Effector CD4-positive, alpha-beta T cell (primary cell): ENCODE data around the gene NTM.

Source experiments
- DNase-seq: peaks from one replicate; pipeline ENCODE4 v3.0.0-alpha.2; 2020

Gene NTM

DNA sequence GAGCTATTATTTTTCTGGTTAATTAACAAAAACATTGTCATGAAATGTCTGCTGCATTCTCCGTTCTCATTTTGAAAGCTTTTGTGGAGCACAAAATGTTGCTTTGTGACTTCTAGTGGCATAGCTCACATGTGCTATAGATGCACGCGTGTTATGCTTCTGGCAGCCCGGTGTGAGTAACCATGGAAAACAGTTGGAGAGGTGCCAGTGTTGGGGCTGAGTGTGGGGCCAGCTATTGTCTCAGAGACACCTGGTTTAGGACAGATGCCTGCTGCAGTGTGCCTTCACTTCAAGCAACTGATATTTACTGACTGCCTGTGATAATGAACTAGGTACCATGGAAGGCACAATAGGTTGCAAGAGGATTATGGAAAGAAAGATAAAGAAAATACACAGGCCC lies 760.6 kb downstream of the NTM start:
- DNase-seq: no peak

DNA sequence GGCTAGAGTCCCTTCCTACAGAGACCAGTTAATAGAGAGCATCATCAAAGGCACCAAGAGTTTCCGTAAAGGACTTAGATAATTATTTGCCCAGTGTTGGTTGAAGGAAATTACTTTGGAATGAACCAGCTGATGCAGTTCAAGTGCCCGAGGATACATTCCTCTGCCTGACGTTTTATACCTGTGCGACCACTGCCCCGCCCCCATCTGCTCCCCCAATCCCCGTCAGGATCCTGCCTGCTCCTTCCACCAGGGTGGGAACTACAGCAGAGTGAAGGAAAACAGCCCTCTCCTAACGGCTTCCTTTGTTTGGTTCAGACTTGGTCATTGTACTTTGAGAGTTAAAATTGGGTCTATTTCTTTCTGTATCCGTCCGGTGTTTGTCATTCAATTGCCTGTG lies 761.5 kb downstream of the NTM start:
- no peak for DNase-seq

DNA sequence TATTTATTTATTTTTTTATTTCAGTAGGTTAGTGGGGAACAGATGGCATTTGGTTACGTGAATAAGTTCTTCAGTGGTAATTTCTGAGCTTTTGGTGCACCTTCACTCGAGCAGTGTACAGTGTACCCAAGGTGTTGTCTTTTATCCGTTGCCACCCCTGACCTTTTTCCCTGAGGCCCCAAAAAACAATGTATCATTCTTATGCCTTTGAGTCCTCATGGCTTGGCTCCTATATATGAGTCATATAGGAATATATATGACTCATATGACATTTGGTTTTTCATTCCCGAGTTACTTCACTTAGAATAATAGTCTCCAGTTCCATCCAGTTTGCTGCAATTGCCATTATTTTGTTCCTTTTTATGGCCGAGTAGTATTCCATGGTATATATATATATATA lies 763.9 kb downstream of the NTM start:
- DNase-seq: no peak

DNA sequence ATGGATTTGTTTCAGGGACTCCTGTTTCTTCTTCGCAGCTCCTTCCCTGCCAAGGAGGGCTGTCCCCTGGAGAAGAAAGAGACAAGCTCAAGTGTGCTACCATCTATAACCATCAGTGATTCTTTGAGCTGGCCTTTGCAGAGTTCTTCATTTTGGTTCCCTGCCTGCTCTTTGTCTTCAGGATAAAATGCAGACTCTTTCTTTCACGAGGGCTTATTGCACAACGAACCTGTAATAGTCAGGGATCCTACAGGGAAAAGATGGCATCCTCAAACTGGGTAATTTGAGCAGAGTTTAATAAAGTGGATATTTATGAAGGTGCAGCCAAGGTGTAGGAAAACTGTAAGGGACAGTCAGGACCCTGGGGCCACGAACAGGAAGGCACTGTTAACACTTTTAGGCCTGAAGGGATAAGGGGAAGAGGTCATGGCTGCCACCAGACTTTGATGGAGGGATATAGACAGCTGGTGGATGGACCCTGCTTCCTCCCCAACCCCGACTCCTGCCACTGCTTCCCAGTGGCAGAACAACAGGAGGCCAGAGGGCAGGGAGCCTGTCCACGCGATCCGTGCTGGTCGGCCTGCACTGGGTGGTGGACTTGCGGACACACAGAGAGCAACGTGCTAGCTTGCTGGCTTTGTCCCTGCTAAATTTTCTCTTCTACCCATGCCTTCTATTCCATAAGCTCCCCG lies 767.0 kb downstream of the NTM start:
- no peak for DNase-seq

DNA sequence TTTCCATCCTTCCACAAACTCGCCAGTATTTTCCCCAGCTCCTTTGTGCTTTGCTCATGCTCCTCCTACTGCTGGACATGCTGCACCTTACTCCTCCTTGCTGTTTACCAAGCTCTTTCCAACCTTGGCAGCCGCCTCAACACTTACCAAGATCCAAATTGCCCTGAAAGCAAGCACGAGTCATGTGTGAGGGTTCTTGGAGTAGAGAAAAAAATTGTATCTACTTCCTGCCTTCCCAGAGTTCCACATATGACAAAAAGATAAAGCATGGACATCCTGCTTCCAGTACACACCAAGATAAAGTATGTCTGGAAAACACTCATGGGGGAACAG lies 767.5 kb downstream of the NTM start:
- no peak for DNase-seq

DNA sequence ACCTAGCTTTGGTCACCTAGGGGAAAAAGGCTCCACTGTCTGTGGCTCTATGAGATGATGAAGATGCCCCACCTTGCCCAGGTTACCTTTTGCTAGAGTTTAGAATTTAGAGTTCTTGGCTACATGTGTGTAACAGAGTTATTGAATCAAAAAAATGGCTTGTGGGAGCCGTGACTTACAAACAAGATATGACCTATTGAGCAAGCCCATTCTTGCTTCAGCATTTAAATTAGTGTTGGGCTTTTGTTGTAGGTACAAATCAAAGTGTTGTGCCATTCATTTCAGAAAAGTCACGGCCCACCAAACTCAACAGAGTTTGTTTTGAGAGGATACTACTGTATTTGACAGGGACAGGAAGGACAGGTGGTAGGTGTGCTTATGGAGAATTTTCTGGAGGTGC lies 768.8 kb downstream of the NTM start:
- no peak for DNase-seq

DNA sequence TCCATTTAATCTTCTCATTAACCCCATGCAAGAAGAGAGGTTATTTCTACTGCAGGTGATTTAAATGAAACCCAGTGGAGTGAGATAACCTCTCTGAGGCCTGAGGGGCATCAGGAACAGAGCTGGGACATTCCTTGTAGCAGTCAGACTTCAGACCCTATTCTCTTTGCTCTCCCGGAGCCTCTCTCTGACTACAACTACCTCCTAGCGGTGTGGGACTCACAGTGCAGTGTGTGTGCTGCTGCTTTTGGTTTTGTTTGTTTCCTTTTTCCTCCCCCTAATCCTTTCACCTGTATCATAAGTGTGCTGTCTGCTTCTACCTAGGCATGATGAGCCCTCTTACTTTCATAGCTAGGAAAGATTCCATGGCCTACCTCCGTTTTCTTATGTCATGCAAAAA lies 769.6 kb downstream of the NTM start:
- DNase-seq: no peak

DNA sequence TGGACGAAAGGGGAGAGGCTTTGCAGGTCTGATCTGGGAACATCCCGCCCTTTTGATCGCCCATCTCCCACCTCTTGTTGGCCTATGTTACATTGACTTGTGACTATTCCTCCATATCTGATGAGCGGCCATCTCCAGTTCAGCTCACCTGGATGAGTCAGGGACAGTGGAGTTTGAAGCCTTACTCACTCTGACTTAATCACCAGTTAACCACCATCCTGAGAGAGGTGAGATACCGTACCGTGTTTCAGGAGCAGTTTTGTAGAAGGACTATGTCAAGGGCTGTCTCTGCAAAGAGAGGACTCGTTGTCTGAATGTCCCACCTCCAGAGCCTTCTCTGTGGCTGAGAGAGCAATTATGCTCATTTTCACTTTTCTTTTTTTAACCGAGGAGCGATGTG lies 771.7 kb downstream of the NTM start:
- DNase-seq: no peak

DNA sequence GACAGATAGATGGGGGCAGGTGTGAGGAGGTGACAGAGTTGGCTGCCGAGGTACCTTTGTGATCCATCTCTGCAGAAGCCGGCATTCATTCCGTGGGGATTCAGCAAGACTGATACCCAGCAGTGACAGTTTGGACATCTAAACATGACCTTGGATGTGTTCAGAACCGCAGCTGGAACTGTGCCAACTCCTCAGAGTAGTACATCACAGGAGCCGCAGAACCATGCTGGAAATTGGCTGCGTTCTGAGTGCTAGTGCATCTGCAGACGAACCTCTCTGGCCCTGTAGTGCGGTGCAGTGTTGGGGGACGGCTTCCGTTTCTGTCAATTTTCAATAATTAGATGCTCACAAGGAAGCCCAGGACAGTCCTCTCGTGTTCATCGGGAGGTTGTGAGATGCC lies 772.1 kb downstream of the NTM start:
- DNase-seq: no peak

DNA sequence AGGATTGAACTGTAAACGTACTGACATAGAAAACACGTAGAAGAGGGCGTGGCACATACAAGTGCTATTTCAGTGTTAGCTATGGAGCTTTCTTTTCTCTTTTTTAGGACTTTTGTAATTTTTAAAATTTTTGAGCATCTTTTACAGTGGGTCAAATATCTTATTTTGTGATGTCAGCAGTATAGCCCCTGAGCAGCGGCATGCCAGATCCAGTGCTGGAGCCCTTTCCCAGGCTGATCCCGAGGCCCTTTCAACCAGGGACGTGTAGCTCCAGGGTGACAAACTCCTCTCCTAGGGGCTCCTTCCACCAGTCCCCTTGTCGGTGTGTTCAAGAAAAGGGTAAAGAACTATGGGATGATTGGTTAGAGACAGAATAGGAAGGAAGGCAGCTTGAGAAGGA lies 777.0 kb downstream of the NTM start:
- DNase-seq: no peak

DNA sequence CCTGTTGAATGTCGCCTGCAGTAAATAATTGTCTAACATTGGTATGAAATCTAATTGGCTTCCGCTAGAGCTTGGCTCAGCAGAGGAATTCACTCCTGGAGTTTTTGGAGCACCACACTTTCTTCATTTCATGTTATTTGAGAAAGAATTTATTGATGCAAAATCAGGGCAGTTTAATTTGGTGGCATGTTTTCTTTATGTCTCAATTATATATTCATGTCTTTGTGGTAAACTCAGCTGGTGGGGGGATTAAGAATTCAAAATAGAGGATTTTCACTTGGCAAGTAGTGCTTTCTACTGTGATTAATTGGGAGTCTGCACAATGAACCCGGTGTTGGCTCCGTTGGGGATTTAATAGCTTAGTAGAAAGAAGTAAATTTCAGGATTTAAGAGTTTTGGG lies 784.4 kb downstream of the NTM start:
- DNase-seq: no peak

DNA sequence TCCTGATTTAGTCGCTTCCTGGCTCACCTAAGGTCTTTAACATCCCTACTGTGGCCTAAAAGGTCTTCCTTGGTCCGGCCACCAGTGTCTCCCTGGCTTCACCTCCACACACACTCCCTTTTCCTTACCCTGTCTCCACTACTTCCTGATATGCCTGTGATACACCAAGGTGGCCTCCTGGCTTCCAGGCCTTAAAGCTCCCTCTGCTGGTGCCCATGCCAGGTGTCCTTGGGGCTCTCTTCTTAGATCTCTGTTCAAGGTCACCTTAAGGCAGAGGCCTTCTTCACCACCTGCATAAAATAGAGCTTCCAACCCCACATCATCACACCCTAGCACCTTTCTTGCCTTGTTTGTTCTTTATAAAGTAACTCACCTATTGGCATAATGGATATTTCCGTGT lies 787.7 kb downstream of the NTM start:
- DNase-seq: no peak

DNA sequence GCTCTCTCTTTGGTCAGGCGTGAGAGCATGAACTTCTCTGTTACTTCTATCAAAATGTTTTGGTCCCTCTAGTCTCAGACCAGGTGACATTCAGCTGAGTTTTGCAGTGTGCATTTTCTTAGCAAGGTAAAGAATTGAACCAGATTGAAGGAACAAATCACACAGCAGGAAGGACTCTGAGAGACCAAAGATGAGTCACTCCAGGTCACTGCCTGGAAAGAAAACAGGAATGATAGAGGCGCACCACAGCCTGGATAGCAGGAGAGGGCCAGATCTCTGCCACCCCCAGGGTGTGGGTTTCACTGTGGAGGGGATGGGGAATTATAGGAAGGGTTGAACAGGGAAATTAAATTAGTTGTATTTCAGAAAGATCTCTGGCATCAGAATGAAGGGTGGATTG lies 788.3 kb downstream of the NTM start:
- no peak for DNase-seq

DNA sequence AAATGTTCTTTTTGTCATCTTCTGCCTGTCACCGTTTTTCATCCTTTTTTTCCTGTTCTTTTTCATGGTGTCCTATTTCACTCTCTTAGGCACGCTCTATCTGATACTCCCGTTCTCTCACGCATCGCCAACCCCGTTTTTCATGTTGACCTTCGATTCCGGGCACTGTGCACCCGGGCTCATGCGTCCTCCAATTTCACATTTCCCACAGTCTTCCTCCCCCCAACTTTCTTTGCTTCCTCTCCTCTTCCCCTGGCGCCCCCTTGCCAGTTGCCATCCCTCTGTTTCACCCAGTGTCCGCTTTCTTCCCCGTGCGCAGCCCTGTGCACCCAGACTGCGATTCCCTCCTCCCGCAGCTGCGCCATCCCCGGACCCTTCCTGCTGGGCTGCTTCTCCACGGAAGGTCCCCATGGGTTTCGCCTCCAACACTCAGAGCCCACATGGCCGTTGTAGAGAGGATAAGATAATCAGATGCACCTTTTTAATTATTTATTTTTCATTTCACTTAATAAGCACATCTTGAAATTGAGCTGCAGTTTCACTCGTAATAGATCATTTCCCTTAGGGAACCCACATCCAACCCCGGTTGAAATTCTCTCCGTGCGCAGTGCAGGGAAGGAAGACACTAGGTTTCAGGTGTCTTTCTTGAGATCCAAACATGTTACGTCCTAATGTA lies 791.1 kb downstream of the NTM start:
- no peak for DNase-seq

DNA sequence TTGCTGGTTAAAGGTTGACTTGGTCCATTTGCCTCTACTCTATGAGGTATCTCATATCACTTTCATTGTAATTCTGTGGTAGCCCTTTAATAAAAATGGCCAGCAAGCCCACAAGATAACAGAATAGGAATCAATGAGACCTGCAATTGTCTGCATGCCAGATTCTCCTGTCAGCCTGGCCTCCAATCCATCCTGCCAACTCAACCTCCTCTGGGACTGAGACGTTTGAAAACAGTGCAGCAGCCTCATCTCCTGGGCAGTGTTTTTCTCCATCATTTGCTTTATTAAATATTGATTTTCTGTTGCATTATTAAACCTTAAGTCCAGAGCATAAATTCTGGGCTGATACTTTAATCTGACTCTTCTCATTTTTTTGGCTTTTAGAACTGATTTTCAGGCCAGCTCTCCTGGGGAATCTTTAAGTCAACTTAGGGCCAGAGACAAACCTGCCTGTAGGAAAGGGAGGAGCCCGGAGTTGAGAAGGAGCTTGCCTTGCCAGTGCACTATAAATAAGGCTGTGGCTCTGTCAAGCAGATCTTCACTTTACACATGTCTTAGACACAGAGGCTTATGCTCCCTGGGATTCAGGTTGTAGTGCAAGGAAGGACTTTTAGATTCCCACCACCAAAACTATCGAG lies 798.0 kb downstream of the NTM start:
- no peak for DNase-seq

DNA sequence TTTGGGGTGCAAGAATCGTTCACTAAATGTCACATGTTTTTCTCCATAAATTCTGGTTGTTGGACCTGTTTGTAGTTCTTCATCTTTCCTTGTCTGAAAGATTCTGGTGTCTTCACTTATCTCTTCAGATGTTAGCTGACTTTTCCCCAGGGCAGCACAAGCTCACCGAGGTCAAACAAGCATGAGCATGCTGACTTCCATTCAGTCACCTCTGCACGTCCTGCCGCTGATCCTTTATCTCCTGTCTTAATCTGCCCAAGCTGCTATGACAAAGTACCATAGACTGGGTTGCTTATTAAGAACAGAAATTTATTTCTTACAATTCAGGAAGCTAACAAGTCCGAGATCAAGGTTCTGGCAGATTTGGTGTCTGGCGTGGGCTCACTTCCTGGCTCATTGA lies 800.6 kb downstream of the NTM start:
- DNase-seq: no peak

DNA sequence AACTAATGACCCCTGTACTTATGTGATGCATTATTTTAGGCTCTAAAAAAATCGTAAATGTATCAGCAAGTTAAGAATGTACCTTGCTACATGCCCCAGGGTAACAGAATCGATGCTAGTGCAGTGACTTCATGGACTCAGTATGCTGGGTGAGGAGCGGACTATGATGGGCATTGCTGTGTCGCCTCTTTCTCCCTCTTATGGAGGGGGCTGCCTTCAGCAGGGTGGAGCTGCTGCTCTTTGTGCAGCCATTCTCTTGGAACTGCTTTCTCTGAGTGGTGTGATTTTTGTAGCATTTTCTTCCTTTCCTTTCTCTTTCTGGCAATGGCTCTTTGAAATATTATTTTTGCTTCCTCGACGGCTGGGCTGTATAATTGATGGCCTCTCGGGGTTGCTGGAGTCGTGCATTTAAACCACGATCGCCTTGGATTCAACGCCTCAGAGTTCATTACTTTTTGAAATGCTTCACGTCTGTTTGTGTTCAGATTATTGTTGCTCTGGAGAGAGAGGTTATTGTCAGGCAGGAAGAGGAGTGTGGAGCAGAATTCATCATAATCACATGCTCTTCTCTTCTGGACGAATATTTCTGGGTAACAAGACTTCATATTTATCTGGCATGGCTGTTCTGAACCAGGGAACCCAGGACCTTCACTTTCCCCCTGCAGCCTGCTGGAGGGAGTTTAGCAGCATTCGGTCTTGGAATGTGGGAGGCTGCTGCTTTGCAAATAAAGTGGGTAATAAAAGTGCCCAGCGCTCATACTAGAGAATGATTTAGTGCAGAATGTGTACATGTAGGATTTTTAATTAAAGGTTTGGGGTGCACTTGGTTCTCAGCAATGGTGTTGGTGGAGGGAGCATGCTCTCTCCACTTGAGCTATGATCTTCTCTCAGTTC lies 804.2 kb downstream of the NTM start:
- no peak for DNase-seq

DNA sequence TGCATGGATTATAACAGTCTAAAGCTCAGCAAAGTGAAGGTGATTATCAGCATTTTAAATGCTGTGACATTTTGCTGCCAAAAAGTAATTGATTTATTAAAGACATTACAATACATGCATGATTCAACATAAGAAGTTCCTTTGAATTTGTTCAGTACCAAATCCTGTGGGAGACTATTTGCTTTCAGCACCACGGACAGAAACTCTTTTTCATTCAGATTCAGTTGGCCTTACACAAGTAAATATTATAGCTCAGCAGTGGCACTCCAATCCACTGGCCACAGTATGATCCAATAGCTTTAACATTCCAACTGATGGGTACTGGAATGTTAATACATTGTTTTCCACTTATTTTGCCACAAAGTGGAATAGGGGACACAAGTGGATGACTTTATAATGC lies 806.7 kb downstream of the NTM start:
- no peak for DNase-seq

DNA sequence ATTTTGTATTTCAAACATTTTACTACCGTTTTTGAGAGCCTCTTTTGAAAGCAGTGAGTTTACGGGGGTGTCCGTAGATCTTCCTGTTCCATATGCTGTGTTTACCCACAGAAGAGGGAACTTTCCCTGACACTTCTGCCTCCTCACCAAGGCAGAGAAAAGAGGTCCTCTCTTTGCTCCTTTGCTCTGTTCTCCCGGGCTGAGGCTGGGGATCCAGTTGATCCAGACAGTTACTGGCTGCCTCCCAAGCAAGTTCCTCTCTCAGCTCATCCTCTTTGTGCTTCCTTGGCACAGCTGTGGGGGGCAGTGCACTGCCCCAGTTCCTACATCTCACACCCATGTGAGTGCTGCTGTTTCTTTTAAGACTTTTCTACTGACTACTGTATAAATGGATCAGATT lies 813.7 kb downstream of the NTM start:
- DNase-seq: no peak

DNA sequence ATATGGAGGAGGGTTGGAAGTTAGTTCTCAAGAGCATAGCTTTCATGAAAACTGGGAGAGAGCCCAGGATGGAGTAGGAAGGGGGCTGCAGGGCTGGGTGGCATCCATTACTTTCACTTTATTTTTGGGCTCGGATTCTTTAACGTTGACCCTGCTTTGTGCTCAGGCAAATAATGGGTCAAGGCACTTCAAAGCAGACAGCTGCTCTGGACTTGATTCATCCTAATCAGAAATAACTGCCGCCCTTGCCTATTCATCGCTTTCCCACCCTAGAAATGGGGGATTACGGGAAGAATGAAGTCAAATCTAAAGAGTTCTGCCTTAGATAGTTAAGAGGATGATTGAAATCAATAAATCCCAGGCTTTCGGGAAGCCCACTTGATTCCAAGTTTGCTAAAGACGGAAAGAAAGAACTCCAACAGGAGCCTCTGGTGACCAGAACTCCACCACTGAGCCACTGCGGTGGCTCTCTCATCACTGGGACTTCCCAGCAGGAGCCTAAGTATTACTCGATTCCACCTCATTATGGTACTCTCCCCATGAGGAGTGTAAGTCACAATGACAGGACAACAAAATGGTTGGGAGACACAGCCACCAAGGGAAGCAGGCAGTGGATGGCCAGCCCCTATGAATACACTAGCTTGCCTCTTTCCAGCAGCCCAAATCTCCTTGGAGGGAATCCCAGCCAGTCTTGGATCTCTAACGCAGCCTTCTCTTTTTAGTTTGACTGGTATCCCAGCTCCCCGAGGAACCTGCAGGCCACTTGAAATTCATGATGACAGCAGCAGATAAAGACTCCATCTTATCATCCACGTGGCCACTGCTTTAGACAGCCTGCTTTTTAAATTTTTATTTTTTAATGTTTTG lies 815.5 kb downstream of the NTM start:
- DNase-seq: no peak

DNA sequence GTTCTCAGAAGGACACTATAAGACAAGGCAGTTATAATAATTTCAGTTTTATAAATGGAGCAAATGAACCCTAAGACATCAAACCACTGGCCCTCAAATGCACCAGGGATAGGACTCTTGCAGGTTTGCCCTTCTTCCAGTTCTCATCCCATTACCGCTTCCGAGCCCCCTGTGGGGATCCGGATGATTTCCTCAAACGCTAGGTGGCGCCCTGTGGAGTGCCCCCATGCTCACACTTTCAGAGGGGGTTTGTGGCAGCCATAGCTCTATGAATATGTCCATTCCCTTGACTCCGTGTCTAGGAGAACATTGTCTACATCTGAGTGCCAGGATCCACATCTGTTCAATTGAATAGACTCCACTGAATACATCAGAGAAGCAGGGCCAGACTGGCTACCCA lies 816.3 kb downstream of the NTM start:
- no peak for DNase-seq

DNA sequence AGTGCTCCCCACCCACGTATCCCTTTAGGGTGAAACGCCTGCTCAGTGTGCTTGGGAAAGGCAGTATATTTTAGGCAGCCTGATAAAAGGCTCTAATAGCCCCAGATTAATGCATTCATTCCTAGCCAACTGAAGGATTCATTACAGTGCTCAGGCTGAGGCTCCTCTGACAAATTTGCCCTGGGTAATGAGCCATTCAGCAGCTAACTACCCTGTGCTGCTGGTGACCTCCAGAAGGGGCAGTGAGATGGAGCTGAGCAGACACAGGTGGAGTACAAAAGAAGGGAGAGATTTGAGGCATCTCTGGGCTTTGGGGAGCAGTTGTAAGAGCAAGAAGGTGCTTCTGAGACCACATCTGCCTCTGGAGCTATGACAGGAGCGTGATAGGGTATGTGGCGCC lies 817.0 kb downstream of the NTM start:
- DNase-seq: no peak

DNA sequence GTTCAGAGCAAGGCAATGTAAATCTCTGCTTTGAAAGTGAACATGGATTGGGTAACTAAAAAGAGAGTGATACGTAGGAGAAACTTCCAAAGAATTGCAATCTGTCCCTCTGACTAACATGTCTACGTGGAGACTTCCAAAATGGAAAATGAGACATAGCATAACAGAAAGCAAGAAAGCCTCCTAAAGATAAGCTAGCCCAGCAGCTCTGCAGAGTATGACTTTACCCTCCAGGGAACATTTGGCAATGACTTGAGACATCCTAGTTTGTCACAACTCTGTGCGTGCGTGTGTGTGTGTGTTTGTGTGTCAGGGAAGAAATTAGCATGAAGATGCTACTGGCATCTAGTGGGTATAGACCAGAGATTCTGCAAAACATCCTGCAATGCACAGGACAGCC lies 817.4 kb downstream of the NTM start:
- no peak for DNase-seq
